SU-DHL-6 (cell line): Measurements from ENCODE around the gene BCKDHB.

Source experiments
- EZH2phosphoT487 ChIP-seq: fragments of 200-600 bp; sonication (generic), shearing (Covaris generic); conservative IDR thresholded peaks from 2 replicates; pipeline ENCODE4 v1.6.1; 2018; ENCODE audit warnings: mild to moderate bottlenecking, antibody characterized with exemption, low read length, moderate library complexity, mixed read lengths
- TF ChIP-seq, protein P1 (sequence below): fragments of 200-600 bp; sonication (generic); IDR thresholded peaks from one replicate; pipeline ENCODE4 v1.5.1; 2017; ENCODE audit warnings: antibody characterized with exemption, mild to moderate bottlenecking, low read length, moderate library complexity; ENCODE audit not compliant: insufficient read depth, poor library complexity, severe bottlenecking

DNA sequence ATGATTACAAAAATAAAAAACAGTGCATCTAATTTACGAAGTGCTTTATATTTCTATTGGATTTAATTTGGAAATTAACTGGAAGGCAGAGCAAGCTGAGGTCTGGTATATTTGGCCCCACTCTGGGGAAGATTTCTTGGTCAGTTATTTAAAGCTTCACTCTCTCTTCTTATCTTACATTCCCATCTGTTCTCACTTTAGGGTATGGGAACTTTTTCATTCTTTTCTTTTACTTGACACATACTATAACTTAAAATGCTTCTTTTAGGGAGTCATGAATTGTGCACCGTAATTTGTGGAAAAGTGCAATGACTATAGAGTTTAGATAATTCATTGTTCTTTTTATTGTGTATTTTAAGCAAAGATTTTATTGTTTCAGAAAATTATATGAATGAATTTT lies 170.4 kb downstream of the BCKDHB start:
- TF ChIP-seq, protein P1, sequence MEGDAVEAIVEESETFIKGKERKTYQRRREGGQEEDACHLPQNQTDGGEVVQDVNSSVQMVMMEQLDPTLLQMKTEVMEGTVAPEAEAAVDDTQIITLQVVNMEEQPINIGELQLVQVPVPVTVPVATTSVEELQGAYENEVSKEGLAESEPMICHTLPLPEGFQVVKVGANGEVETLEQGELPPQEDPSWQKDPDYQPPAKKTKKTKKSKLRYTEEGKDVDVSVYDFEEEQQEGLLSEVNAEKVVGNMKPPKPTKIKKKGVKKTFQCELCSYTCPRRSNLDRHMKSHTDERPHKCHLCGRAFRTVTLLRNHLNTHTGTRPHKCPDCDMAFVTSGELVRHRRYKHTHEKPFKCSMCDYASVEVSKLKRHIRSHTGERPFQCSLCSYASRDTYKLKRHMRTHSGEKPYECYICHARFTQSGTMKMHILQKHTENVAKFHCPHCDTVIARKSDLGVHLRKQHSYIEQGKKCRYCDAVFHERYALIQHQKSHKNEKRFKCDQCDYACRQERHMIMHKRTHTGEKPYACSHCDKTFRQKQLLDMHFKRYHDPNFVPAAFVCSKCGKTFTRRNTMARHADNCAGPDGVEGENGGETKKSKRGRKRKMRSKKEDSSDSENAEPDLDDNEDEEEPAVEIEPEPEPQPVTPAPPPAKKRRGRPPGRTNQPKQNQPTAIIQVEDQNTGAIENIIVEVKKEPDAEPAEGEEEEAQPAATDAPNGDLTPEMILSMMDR: no peak
- no peak for TF ChIP-seq EZH2phosphoT487
